TTC549 (cell line): ENCODE measurements around the gene FBXL7.

ENCODE experiments used
- FAIRE-seq: peaks from 2 replicates; lab custom pipeline; 2012; peaks lifted over from hg19 to GRCh38; lab: Jason Lieb, UNC

FBXL7 gene

DNA sequence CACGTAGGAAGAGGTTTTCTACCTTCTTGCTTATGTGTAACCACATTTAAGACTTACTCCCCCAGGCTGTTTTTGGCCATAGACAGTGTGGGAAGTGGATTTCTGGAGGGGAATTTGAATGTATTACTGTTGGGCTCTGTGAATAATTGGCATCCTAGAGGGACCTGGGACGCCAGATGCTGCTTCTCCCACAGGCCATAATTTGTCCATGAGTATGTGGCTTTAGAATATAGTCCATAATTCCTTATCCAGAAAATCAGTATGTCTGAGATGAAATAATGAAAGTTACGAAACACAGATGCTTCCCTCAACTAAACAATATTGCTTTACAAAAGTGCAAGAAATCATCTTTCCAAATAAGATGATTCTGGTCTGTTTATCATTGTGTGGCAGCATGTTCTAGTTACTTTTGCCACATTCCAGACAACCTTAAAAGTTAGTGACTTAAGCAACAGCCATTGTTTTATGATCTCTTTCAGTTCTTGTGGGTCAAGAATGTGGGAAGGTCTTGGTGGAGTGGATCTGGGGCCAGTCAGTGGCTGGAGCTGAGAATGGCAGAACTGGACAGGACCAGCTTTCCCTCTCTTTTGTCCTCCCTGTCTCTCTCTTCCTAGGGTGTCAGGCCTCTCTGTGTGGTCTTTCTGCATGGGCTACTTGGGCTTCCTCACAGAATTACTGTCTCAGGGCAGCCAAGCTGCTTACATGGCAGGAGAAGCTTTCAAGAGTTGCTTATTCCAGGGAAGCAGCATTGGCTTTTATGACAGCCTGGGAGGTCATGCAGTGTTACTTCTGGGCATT, 79.4 kb downstream of the FBXL7 start:
- no peak for FAIRE-seq

DNA sequence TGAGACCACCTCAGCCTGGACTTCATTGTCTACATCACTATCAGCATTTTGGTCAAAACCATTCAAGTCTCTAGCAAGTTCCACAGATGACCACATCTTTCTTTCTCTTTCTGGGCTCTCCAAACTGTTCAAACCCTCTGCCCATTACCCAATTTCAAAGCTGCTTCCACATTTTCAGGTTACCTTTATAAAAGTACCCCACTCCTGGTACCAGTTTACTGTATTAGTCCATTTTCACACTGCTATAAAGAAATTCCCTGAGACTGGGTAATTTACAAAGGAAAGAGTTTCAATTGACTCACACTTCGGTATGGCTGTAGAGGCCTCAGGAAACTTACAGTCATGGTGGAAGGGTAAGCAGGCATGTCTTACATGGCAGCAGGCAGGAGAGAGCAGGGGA, 84.5 kb downstream of the FBXL7 start:
- FAIRE-seq: no peak

GRCh38 chr5:15585128-15585527, 85.1 kb downstream of the FBXL7 start:
- FAIRE-seq: no peak

DNA sequence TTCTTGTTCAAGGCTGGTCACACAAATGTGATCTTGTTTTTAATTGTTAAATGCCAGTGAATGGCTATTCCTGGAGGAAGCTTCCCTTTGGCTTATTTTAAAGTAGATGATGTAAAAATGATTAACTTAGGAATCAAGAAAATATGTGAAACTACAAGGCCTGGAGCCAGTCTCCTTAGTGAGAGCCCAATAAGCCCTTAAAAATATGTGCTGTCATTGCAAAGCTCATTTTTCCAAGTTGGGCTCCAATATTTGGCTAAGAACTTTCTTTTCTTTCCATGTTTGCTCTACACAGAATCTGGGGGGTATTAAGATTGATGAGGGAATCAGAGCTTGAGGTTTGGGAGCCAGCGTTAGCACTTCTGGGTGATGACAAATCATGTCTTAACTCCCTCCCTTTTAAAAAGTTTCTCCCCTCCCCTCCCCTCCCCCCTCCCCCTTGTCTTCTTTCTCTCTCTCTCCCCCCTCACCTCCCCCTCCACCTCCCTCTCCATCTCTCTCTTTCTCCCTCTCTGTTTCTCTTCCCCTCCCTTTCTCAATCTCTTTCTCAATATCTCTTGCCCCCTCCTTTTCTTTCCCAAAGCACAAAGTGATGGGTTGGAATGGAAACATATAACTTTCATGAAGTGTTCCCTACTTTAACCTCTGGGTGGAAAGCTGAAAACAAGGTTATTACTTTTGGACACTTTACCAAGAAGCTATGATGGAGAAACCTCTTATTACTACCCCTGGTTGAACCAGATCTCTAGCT, 86.0 kb downstream of the FBXL7 start:
- no peak for FAIRE-seq

- no peak for FAIRE-seq
These were observed 87.9 kb downstream of the FBXL7 start for GRCh38 chr5:15587916-15588315.

- no peak for FAIRE-seq
These were observed 92.7 kb downstream of the FBXL7 start for GRCh38 chr5:15592728-15593127.

DNA sequence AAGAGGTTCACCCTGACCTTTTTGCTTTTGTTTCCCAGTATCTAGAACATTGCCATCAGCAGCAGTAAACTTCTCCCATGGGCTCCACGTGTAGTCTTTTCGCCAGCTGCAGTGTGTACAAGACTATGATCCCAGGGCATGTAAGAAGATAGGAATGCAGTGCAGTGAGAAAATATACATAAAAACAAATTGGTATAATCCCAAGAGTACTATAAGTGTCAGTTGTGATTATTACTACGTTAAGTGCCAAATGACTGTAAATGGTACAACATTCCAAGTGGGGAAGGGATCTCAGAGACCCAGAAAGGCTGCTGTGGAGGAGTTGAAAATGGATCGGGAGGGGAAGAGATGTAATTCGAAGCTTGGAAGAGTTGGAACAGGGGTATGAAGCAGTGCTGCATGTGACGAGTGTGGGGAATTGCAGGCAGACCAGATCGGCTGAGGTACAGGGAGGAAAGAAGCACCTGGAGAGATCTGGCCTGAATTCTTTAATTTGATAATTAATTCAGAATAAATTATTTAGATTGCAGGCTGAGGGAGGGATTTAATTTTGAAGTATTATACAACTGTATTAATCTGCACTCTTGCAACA, 95.1 kb downstream of the FBXL7 start:
- no peak for FAIRE-seq

DNA sequence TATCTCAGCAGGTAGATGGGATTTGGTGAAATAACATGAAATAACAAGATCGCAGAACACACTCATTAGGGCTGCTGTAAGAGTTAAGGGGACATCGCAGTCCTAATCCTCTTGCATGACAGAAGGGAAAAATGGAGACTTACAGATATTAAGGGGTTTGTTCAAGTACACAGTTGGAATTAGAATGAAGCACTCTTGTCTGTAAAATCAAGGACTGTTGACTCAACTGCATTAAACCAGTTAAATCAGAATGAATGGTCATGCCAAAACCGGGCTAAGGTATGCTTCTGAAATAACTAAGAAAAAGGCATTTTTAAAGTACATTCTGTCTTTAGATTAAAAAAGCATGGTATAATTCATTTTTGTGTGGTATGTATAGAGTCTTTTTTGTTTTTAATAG, 95.9 kb downstream of the FBXL7 start:
- no peak for FAIRE-seq

GRCh38 chr5:15596936-15597335, 97.0 kb downstream of the FBXL7 start:
- no peak for FAIRE-seq

DNA sequence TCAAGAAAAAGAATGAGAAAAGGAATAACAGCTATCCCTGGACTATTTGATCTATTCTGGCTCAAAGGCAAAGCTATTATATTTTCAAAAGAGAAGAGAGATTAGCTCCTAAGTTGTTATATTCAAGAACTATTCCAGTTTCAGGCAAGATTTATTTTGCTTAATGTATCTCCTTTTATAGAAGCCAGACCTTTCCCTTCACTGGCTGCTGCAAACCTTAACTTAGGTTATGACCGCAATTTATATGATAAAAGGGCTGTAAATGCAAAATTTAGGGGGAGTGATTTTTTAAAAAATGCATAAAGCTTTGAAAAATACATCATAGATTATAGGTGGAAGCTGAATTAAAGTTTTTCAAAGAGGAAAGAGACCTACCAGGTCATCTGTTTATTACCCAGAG, 97.8 kb downstream of the FBXL7 start:
- FAIRE-seq: no peak

GRCh38 chr5:15598294-15598902, 98.4 kb downstream of the FBXL7 start:
- no peak for FAIRE-seq

DNA sequence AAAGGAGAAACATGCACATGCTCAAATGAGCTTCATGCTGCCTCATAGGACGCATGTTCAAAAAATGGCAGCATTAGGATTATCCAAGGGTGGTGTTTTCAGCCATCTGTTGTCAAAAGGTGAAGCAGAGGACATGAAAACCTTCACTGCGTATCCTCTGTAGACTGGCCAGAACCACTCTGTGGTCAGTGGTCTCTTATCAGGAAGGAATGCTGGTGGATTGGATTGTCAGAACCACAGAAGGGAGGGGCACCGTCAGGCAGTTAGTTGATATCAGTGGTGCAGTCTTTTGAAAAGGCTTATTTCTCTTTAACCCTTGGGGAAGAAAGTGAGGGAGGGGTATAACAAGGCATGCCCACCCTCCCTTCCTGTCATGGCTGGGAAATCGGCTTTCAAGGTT, 100.1 kb downstream of the FBXL7 start:
- no peak for FAIRE-seq

GRCh38 chr5:15601274-15601673, 101.3 kb downstream of the FBXL7 start:
- FAIRE-seq: no peak

DNA sequence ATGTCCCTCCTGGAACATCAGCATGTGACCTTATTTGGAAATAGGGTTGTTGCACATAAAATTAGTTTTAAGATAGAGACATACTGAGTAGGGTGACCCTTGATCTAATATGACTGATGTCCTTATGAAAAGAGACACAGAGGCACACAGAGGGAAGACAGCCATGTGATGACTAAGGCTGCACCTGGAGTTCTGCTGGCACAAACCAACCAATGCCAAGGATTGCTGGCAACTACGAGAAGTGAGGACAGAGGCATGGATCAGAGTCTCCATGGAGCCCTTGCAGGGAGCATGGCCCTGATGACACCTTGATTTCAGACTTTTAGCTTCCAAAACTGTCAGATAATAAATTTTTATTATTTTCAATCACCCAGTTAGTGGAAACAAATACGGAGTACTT, 101.9 kb downstream of the FBXL7 start:
- no peak for FAIRE-seq

GRCh38 chr5:15604986-15605385, 105.0 kb downstream of the FBXL7 start:
- FAIRE-seq: no peak

DNA sequence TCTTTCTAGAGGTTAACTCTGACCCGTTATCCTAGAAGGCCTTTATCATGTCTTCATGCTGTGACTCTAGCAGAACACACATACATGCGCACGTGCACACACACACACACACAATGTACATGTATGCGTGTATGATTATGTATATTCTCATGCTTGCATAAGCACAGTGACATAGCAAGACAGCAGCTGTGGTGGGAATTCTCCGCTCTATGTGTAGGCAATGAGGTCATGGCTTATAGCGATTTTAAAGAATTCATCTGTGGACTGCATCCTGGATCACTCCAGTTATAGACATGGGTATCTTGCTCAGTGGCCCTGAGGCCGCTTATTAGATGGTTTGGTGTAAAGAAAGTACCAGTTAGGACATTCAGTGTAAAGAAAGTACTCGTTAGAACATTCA, 106.2 kb downstream of the FBXL7 start:
- no peak for FAIRE-seq

GRCh38 chr5:15607076-15607475, 107.1 kb downstream of the FBXL7 start:
- FAIRE-seq: no peak

DNA sequence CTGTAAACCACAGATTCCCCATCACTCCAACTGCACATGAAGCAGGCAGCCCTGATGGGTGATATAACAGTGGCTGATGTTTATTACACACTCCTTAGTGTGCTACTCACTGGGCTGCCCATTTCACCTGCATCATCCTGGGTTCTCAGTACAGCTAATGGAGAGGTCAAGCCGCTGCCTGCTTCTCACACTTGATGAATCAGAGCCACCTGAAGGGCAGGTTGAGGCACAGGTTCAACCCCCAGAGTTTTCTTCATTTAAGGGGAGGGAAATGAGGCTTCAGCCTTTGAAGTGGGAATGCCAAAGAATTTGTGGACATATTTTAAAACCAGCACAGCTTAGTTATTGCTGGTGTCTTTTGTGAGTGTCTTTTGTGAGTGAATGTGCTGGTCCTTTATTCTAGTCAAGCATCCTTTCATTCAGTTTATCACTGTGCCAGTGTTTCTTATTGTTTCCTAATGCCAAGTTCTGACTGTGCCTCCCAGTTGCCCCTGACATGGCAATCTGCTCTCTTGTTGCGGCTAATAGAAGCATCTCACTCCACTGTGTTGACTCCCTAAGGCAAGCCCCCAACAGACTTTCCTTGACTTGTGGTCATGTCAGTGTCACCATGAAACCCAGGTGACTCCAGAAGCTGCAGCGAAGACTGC, 109.2 kb downstream of the FBXL7 start:
- no peak for FAIRE-seq

- no peak for FAIRE-seq
These were observed 110.2 kb downstream of the FBXL7 start for GRCh38 chr5:15610216-15610615.

DNA sequence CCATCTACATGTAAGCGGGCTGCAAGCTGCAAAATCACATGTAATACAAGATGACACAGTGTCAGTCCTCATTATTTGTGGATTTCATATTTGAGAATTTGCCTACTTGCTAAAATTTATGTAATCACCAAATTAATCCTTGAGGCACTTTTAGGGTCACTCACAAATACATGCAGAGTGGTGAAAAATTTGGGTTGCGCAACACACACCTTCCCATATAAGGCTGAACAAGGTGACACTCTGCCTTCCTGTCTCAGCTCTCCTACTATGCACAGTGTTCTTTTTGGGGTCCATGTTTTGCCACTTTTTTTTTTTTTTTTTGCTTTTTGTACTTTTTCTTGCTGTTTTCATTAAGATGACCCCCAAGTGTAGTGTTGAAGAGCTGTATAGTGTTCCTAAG, 111.0 kb downstream of the FBXL7 start:
- FAIRE-seq: no peak

DNA sequence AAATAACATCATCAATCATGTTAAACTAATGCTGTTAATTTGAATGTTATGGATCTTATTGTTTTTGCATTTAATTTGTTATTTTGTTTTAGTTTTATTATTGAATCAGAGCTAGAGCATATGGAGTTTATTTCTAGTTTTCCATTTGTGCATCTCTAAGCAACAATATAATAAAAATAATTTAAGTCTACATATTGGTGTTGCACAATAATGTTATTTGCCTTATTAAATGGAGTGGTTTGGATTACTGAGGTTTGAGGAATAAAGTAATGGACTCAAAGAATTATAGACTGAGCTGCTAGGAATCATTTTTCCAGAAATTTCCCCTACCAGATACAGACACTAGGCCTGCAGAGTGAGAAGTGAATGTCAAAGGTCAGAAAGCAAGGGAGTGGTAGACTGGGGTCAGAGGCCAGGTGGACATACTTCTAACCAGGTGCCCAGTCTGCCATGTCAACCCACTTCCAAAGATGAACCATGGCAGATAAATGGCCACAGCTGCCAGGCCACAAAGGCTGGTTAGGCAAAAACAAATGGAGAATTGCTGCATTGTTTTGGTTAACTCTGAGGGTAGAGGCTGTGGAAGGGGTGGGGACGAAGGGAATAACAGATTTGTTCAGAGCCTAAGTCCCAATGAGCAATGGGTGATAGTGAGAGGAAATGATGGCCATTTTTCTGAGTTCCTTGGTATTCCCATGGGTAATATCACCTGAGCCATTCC, 113.1 kb downstream of the FBXL7 start:
- FAIRE-seq: no peak

GRCh38 chr5:15614679-15615078, 114.7 kb downstream of the FBXL7 start:
- no peak for FAIRE-seq
